Measurements from ENCODE around the gene SLC28A2. TPM values are rescaled to one million over a fixed set of nuclear protein-coding genes. Genes with fewer than 3 reads are reported as not detected.
"Not testable (repeated sequence)": the region's sequence is repeated elsewhere in the genome, so short reads cannot be mapped to it uniquely, and the experiment has no call there.

The SLC28A2 gene
- total RNA-seq, 1 donor from 2014 or later = not detected

GRCh38 chr15:45231864-45232562 is 20.0 kb upstream of the SLC28A2 start:
- H3K27me3 ChIP-seq (ENCODE audit: insufficient read depth, low read length) = no peaks in the 10 kb centered on the region
- H4K20me1 ChIP-seq (ENCODE audit: insufficient read depth, low read length) = no peaks in the 10 kb centered on the region
- peaks cover 19% of the 10 kb centered on the region for H3K9me3 Mint-ChIP-seq (ENCODE audit: unreplicated experiment)
- H3K27ac Mint-ChIP-seq (ENCODE audit: unreplicated experiment) = no peak overlapping the region
- H3K27me3 Mint-ChIP-seq (ENCODE audit: low read depth, unreplicated experiment) = peaks cover 11% of the 10 kb centered on the region
- peaks cover 3% of the 10 kb centered on the region for H3K9me3 ChIP-seq (ENCODE audit: insufficient read depth, low read depth, low read length)
- no peak overlapping the region for H3K4me3 ChIP-seq (ENCODE audit: insufficient read depth, low read depth, low read length)
- H3K9ac ChIP-seq (ENCODE audit: low read length) = no peak overlapping the region
- H3K36me3 Mint-ChIP-seq (ENCODE audit: low read depth, unreplicated experiment) = peaks cover 4% of the 10 kb centered on the region
- H3K36me3 ChIP-seq (ENCODE audit: insufficient read depth, low read length) = no peaks in the 10 kb centered on the region
- DNase-seq (ENCODE audit: low read depth) (no peak), FAIRE-seq (no peak)
- H3K79me2 ChIP-seq (ENCODE audit: insufficient read depth, low read length) = no peaks in the 10 kb centered on the region
- no peak overlapping the region for H2AFZ ChIP-seq (ENCODE audit: low read depth, low read length)
- H3K27ac ChIP-seq (ENCODE audit: low read depth, low read length) = no peak overlapping the region
- H3K4me3 Mint-ChIP-seq (ENCODE audit: unreplicated experiment) = no peak overlapping the region
- no peak for TF ChIP-seq EZH2 (IDR thresholded peaks at IDR 0.05; ENCODE audit: insufficient read depth, low read length)
- no peak for TF ChIP-seq CTCF (IDR thresholded peaks at IDR 0.05; ENCODE audit: insufficient read depth, low read depth, low read length)
- H3K4me1 ChIP-seq (ENCODE audit: insufficient read depth, low read length) = no peaks in the 10 kb centered on the region
- no peak overlapping the region for H3K4me2 ChIP-seq (ENCODE audit: low read length)
- no peaks in the 10 kb centered on the region for H3K4me1 Mint-ChIP-seq (ENCODE audit: low read depth, unreplicated experiment)

- H3K4me3 ChIP-seq (ENCODE audit: insufficient read depth, low read depth, low read length) = no peak overlapping the region
- DNase-seq (ENCODE audit: low read depth) = no peak
- Mint-ChIP-seq H3K4me3 (ENCODE audit: unreplicated experiment) (no peak overlapping the region), H3K27me3 (ENCODE audit: low read depth, unreplicated experiment) (peaks cover 9% of the 10 kb centered on the region), H3K36me3 (ENCODE audit: low read depth, unreplicated experiment) (peaks cover 4% of the 10 kb centered on the region), H3K9me3 (ENCODE audit: unreplicated experiment) (peaks cover 26% of the 10 kb centered on the region), H3K4me1 (ENCODE audit: low read depth, unreplicated experiment) (no peaks in the 10 kb centered on the region), H3K27ac (ENCODE audit: unreplicated experiment) (no peak overlapping the region)
- no peaks in the 10 kb centered on the region for H3K36me3 ChIP-seq (ENCODE audit: insufficient read depth, low read length)
- H3K79me2 ChIP-seq (ENCODE audit: insufficient read depth, low read length) = no peaks in the 10 kb centered on the region
- no peaks in the 10 kb centered on the region for H3K27me3 ChIP-seq (ENCODE audit: insufficient read depth, low read length)
- FAIRE-seq = no peak
- H4K20me1 ChIP-seq (ENCODE audit: insufficient read depth, low read length) = no peaks in the 10 kb centered on the region
- H3K4me2 ChIP-seq (ENCODE audit: low read length) = no peak overlapping the region
- TF ChIP-seq EZH2 (IDR thresholded peaks at IDR 0.05; ENCODE audit: insufficient read depth, low read length) = no peak
- TF ChIP-seq CTCF (IDR thresholded peaks at IDR 0.05; ENCODE audit: insufficient read depth, low read depth, low read length) = no peak
- no peaks in the 10 kb centered on the region for H3K4me1 ChIP-seq (ENCODE audit: insufficient read depth, low read length)
- no peak overlapping the region for H2AFZ ChIP-seq (ENCODE audit: low read depth, low read length)
- no peak overlapping the region for H3K9ac ChIP-seq (ENCODE audit: low read length)
- H3K27ac ChIP-seq (ENCODE audit: low read depth, low read length) = no peak overlapping the region
- H3K9me3 ChIP-seq (ENCODE audit: insufficient read depth, low read depth, low read length) = peaks cover 3% of the 10 kb centered on the region
These were observed 17.3 kb upstream of the SLC28A2 start for GRCh38 chr15:45234562-45235235.

- H2AFZ ChIP-seq (ENCODE audit: low read depth, low read length); H3K27me3 ChIP-seq (ENCODE audit: insufficient read depth, low read length); H3K79me2 ChIP-seq (ENCODE audit: insufficient read depth, low read length); DNase-seq (ENCODE audit: low read depth); H3K4me3 Mint-ChIP-seq (ENCODE audit: unreplicated experiment); H3K27ac Mint-ChIP-seq (ENCODE audit: unreplicated experiment); H3K36me3 Mint-ChIP-seq (ENCODE audit: low read depth, unreplicated experiment); H3K36me3 ChIP-seq (ENCODE audit: insufficient read depth, low read length); H3K27ac ChIP-seq (ENCODE audit: low read depth, low read length); H4K20me1 ChIP-seq (ENCODE audit: insufficient read depth, low read length); H3K9me3 ChIP-seq (ENCODE audit: insufficient read depth, low read depth, low read length); H3K4me3 ChIP-seq (ENCODE audit: insufficient read depth, low read depth, low read length); FAIRE-seq; H3K4me1 ChIP-seq (ENCODE audit: insufficient read depth, low read length); H3K4me1 Mint-ChIP-seq (ENCODE audit: low read depth, unreplicated experiment); H3K4me2 ChIP-seq (ENCODE audit: low read length); H3K27me3 Mint-ChIP-seq (ENCODE audit: low read depth, unreplicated experiment); H3K9ac ChIP-seq (ENCODE audit: low read length): not testable (repeated sequence)
- peaks cover 37% of the 10 kb centered on the region for H3K9me3 Mint-ChIP-seq (ENCODE audit: unreplicated experiment)
These were observed 15.2 kb upstream of the SLC28A2 start for GRCh38 chr15:45236806-45237205.

Data from astrocyte (in vitro differentiated cells and primary cell).